Measurements from ENCODE around the gene MSLN.

- TF ChIP-seq CTCF (conservative IDR thresholded peaks at IDR 0.05): no peak
- TF ChIP-seq ZFX (IDR thresholded peaks at IDR 0.05): no peak
Measured at GRCh38 chr16:782258-782657, 21.7 kb downstream of the MSLN start.
